HEK293T (cell line): ENCODE data around the gene SHH.

Experiments used
- CTCF ChIA-PET: fragments of 350-600 bp; formaldehyde crosslinking; extraction: SDS; loops from one replicate; lab custom pipeline; 2021; ENCODE audit warnings: antibody characterized with exemption, inconsistent platforms; lab: Yijun Ruan, JAX
- POLR2A ChIA-PET: fragments of 350-600 bp; formaldehyde crosslinking; extraction: SDS; loops from one replicate; lab custom pipeline; 2020; ENCODE audit warnings: antibody characterized with exemption, inconsistent platforms; lab: Yijun Ruan, JAX
- DNase-seq: peaks from one replicate; pipeline ENCODE4 v3.0.0; 2012; ENCODE audit warnings: mixed read lengths; ENCODE audit errors: extremely low spot score
- ARNT ChIP-seq: fragments of 450-650 bp; IDR thresholded peaks from 2 replicates; pipeline ENCODE4 v1.6.1; 2017; ENCODE audit warnings: mild to moderate bottlenecking
- BHLHE40 ChIP-seq: fragments of 450-650 bp; IDR thresholded peaks from 2 replicates; pipeline ENCODE4 v1.6.1; 2016; ENCODE audit warnings: mild to moderate bottlenecking, moderate library complexity, borderline replicate concordance
- CTBP1 ChIP-seq: fragments of 450-650 bp; IDR thresholded peaks from 2 replicates; pipeline ENCODE4 v1.6.1; 2016; ENCODE audit warnings: borderline replicate concordance
- ELF4 ChIP-seq: fragments of 450-650 bp; IDR thresholded peaks from 2 replicates; pipeline ENCODE4 v1.6.1; 2017; ENCODE audit warnings: antibody characterized with exemption
- FOXA1 ChIP-seq: fragments of 450-650 bp; IDR thresholded peaks from 2 replicates; pipeline ENCODE4 v1.6.1; 2016; ENCODE audit warnings: mild to moderate bottlenecking
- FOXK2 ChIP-seq: fragments of 450-650 bp; IDR thresholded peaks from 2 replicates; pipeline ENCODE4 v1.6.1; 2016; ENCODE audit warnings: mild to moderate bottlenecking
- FOXM1 ChIP-seq: fragments of 450-650 bp; IDR thresholded peaks from 2 replicates; pipeline ENCODE4 v1.6.1; 2017; ENCODE audit warnings: mild to moderate bottlenecking, borderline replicate concordance
- HDGF ChIP-seq: fragments of 450-650 bp; IDR thresholded peaks from 2 replicates; pipeline ENCODE4 v1.6.1; 2017; ENCODE audit warnings: antibody characterized with exemption, borderline replicate concordance
- L3MBTL2 ChIP-seq: fragments of 450-650 bp; conservative IDR thresholded peaks from 2 replicates; pipeline ENCODE4 v1.6.1; 2016; ENCODE audit warnings: mild to moderate bottlenecking
- LEF1 ChIP-seq: fragments of 450-650 bp; IDR thresholded peaks from 2 replicates; pipeline ENCODE4 v1.6.1; 2017; ENCODE audit warnings: mild to moderate bottlenecking, borderline replicate concordance
- NFRKB ChIP-seq: fragments of 450-650 bp; IDR thresholded peaks from 2 replicates; pipeline ENCODE4 v1.6.1; 2016; ENCODE audit warnings: mild to moderate bottlenecking, moderate library complexity
- PKNOX1 ChIP-seq: fragments of 450-650 bp; IDR thresholded peaks from 2 replicates; pipeline ENCODE4 v1.6.1; 2016
- SP1 ChIP-seq: fragments of 450-650 bp; IDR thresholded peaks from 2 replicates; pipeline ENCODE4 v1.6.1; 2017
- SUZ12 ChIP-seq: fragments of 450-650 bp; IDR thresholded peaks from 2 replicates; pipeline ENCODE4 v1.6.1; 2016; ENCODE audit warnings: mild to moderate bottlenecking
- TARDBP ChIP-seq: fragments of 450-650 bp; IDR thresholded peaks from 2 replicates; pipeline ENCODE4 v1.6.1; 2016
- ZNF384 ChIP-seq: fragments of 450-650 bp; IDR thresholded peaks from 2 replicates; pipeline ENCODE4 v1.6.1; 2016

The SHH gene

DNA sequence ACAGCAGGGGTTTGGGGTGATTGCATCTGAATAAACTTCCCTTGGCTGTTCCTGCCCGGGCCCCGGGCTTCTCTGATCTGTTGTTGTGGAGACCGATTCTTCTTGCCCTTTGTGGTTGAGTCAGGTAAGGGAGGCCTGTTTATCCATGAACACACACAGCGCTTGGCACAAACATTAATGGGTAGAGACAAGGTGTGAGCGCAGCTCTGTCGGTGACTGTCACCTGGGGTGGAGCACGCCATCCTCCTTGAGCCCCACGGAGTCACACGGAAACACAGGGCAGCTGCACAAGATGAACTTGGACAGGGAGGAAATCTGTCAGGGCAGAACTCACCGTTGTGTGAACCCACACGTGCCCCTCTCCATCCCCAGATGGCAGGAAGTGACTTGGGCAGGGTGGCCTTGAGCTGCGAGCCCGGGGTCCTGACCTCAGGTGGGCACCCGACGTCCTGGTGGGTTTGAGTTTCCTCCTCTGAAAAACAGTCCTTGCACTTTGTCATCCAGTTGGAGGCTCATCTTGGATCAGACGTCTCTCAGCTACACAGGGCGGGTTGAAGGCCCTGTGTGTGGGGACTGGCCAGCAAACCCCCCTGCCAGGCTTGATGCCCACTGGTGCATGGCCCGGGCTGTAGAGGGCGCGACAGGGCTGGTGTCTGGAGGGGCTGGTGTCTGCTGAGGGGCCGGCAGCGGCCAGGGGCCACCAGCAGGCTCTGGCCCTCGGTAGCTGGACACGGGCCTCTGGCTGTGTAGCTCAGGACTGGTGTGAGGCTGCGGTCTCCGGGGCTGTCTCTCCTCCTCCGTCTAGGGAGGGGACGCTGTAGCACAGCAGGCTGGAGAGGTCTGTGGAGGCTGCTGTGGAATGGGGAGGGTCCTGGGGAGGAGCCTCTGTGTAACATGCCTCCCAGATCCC, 24.2 kb upstream of the SHH start:
- no peak for TF ChIP-seq LEF1
- no peak for TF ChIP-seq SUZ12
- no peak for TF ChIP-seq TARDBP
- no peak for TF ChIP-seq FOXK2
- no peak for TF ChIP-seq SP1
- no peak for TF ChIP-seq FOXA1
- no peak for TF ChIP-seq NFRKB
- no peak for TF ChIP-seq HDGF
- POLR2A ChIA-PET: no interaction called here
- no peak for DNase-seq
- CTCF ChIA-PET: no interaction called here

DNA sequence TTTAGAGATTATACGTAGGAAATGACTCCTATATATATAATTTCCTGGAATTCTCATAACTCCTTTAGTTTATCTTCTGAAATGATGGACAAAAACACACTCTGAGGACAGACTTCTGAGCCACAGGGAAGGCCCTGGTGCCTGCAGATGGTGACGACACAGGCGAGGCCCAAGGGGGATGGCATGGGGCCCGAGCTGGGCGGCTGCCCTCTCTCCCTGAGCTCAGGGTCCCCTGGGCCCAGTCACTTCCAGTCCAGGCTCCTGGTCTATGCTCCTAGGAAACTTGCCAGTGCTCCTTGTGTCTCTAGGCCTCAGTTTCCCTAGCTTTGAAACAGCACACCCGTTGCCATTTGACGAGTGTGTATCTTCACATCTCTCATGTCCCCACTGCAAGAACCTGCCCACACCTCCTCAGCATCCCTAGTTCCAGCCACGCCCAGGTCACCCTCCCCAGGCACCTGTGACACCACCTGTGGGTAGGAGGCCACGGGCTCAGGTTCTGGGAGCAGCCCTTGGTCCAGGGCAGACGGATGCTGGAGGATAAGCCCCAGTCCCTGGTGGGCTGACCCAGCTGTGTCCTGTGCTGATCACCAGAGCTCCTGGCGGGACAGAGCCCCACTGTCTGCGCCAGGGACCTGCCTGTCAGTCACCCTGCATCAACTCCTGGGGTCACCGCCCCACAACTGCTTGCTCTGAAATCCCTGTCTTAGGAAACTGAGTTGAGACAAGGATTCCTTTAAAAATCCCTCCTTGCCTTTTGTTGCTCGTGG, 23.4 kb upstream of the SHH start:
- CTCF ChIA-PET: no interaction called here
- POLR2A ChIA-PET: no interaction called here
- no peak for DNase-seq
- TF ChIP-seq FOXA1 (no peak), NFRKB (no peak), FOXM1 (no peak), PKNOX1 (no peak), SP1 (no peak), BHLHE40 (no peak), ZNF384 (no peak), LEF1 (no peak), ELF4 (no peak), ARNT (no peak), TARDBP (no peak), FOXK2 (no peak), SUZ12 (no peak), L3MBTL2 (no peak), HDGF (no peak), CTBP1 (no peak)

DNA sequence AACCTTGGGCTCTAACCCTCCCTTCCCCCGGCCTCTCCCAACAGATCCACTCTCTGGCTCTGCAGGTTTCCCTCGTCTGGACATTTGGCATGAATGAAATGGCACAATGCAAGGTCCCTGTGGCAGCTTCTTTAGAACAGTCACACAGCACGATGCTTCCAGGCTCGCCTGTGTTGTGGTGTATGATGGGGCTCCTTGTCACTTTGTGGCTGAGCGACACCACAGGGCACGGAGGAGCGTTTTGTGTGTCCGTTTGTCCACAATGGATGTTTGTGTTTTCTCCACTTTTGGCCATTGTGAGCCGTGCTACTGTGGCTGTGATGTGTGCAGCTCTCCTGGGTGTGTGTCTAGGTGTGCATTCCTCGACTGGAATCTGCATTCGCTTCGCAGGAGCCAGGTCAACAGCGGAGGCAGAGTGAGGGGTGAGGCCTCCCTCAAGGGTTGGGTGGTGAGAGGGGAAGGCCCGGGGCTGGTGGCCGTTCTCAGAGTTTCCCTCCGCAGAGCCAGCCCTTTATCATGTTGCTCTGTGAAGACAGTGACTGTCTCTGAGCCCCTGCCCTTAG, 22.3 kb upstream of the SHH start:
- CTCF ChIA-PET: no interaction called here
- TF ChIP-seq L3MBTL2: no peak
- no peak for TF ChIP-seq ELF4
- no peak for TF ChIP-seq BHLHE40
- TF ChIP-seq SP1: no peak
- TF ChIP-seq FOXA1: no peak
- POLR2A ChIA-PET: no interaction called here
- DNase-seq: no peak

- no peak for DNase-seq
- CTCF ChIA-PET: no interaction called here
- TF ChIP-seq L3MBTL2 (no peak), ELF4 (no peak), ZNF384 (no peak), NFRKB (no peak), FOXK2 (no peak), BHLHE40 (no peak), FOXA1 (no peak)
- POLR2A ChIA-PET: no interaction called here
These were observed 21.4 kb upstream of the SHH start for GRCh38 chr7:155833651-155834050.

GRCh38 chr7:155832581-155832981, 20.3 kb upstream of the SHH start:
- DNase-seq: no peak
- TF ChIP-seq NFRKB (no peak), PKNOX1 (no peak), FOXK2 (no peak), TARDBP (no peak), BHLHE40 (no peak), ZNF384 (no peak), ELF4 (no peak), SP1 (no peak), ARNT (no peak), SUZ12 (no peak), L3MBTL2 (no peak), HDGF (no peak), FOXA1 (no peak), FOXM1 (no peak), CTBP1 (no peak), LEF1 (no peak)
- POLR2A ChIA-PET: no interaction called here
- CTCF ChIA-PET: interaction anchor here (0.5 kb wide), 1 partner anchor 1113 kb away, joined by 3 read pairs; no protein-coding TSS in a partner anchor

GRCh38 chr7:155831807-155832524, 19.7 kb upstream of the SHH start:
- TF ChIP-seq SUZ12 (no peak), FOXA1 (no peak), TARDBP (no peak), ELF4 (no peak), FOXM1 (no peak)
- no peak for DNase-seq
- ChIA-PET CTCF (no interaction called here), POLR2A (no interaction called here)
